Colonic mucosa (tissue), 4 donors: ENCODE measurements around the gene LMOD2. TPM values are rescaled to one million over a fixed set of nuclear protein-coding genes. Genes with fewer than 3 reads are reported as not detected.
A peak's percentile ranks its signal among the peaks of the same experiment; 100 is the strongest.

Source experiments
- DNase-seq: peaks from one replicate; pipeline ENCODE4 v3.0.0-alpha.2; 2020
- H3K27ac ChIP-seq: fragments of 200-600 bp; one replicate; pipeline ENCODE4 v1.8.0; 2021
- H3K27me3 ChIP-seq: fragments of 200-600 bp; one replicate; pipeline ENCODE4 v1.8.0; 2021
- H3K36me3 ChIP-seq: fragments of 200-600 bp; one replicate; pipeline ENCODE4 v1.8.0; 2021
- H3K4me1 ChIP-seq: fragments of 200-600 bp; one replicate; pipeline ENCODE4 v1.8.0; 2021; ENCODE audit warnings: mild to moderate bottlenecking
- H3K4me3 ChIP-seq: fragments of 200-600 bp; one replicate; pipeline ENCODE4 v1.8.0; 2021
- H3K9ac ChIP-seq, 2 donors: one replicate each; pipeline ENCODE4 v1.7.0; 2013; ENCODE audit warnings: control low read depth in 2 of 2, low read depth in 2 of 2, low read length in 2 of 2
- H3K9me3 ChIP-seq: fragments of 200-600 bp; one replicate; pipeline ENCODE4 v1.8.0; 2021
- CTCF ChIP-seq: fragments of 200-600 bp; IDR thresholded peaks from one replicate; pipeline ENCODE4 v1.8.0; 2022; ENCODE audit warnings: antibody characterized with exemption, mild to moderate bottlenecking
- intact Hi-C: fragments of 100-400 bp; cut with DNase I; formaldehyde crosslinking; loops from one replicate; pipeline ENCODE4 v1.14.1; 2022
- total RNA-seq, 2 donors: library from RNA; stranded (reverse); fragmentation: NEBNext Ultra II Directional in 1 of 2; extraction: Animal tissue kit (Norgen Biotek cat#: 25700) in 1 of 2; gene quantifications; one replicate each; pipeline ENCODE4 v1.2.1, GENCODE V29; 2021
- donor health status: healthy.
- donor health status: DM: no; HTN: no; CAD: no.
- donor health status: DM: no; HTN: no; CAD: no.

Gene LMOD2
- total RNA-seq, 2 donors from 2014 or later: not detected

- H3K9me3 ChIP-seq: no peaks in the 10 kb centered on the region
- H3K4me3 ChIP-seq: no peak overlapping the region
- H3K4me1 ChIP-seq: no peaks in the 10 kb centered on the region
- no peaks in the 10 kb centered on the region for H3K36me3 ChIP-seq
- no peaks in the 10 kb centered on the region for H3K27me3 ChIP-seq
- no peak overlapping the region for H3K27ac ChIP-seq
- no peak for TF ChIP-seq CTCF
- no peak overlapping the region for H3K9ac ChIP-seq
- no peak for DNase-seq
- intact Hi-C loops: no loop called here
These were observed 40.3 kb upstream of the LMOD2 start for GRCh38 chr7:123615344-123615743.

- Histone ChIP-seq H3K27ac (no peak overlapping the region), H3K9me3 (no peaks in the 10 kb centered on the region), H3K36me3 (no peaks in the 10 kb centered on the region), H3K27me3 (no peaks in the 10 kb centered on the region), H3K4me1 (no peaks in the 10 kb centered on the region), H3K9ac (no peak overlapping the region), H3K4me3 (no peak overlapping the region)
- no peak for TF ChIP-seq CTCF
- no peak for DNase-seq
- intact Hi-C loops: no loop called here
These were observed 39.4 kb upstream of the LMOD2 start for GRCh38 chr7:123616223-123616622.

GRCh38 chr7:123621707-123622106 lies 34.0 kb upstream of the LMOD2 start:
- no peak for TF ChIP-seq CTCF
- DNase-seq: no peak
- Histone ChIP-seq H3K4me3 (no peak overlapping the region), H3K9ac (no peak overlapping the region), H3K27ac (no peak overlapping the region), H3K9me3 (no peaks in the 10 kb centered on the region), H3K27me3 (no peaks in the 10 kb centered on the region), H3K4me1 (no peaks in the 10 kb centered on the region), H3K36me3 (no peaks in the 10 kb centered on the region)
- intact Hi-C loops: loop anchor here (10.0 kb wide), 1 partner anchor 57 kb away; no protein-coding TSS in a partner anchor

GRCh38 chr7:123622660-123623386 lies 32.8 kb upstream of the LMOD2 start:
- H3K9ac ChIP-seq: no peak overlapping the region
- DNase-seq: peak; percentile 19
- H3K4me3 ChIP-seq: no peak overlapping the region
- no peak for TF ChIP-seq CTCF
- H3K27ac ChIP-seq: no peak overlapping the region
- no peaks in the 10 kb centered on the region for H3K27me3 ChIP-seq
- no peaks in the 10 kb centered on the region for H3K9me3 ChIP-seq
- no peaks in the 10 kb centered on the region for H3K4me1 ChIP-seq
- intact Hi-C loops: loop anchor here (10.0 kb wide), 1 partner anchor 58 kb away; no protein-coding TSS in a partner anchor
- no peaks in the 10 kb centered on the region for H3K36me3 ChIP-seq

GRCh38 chr7:123624527-123625183 lies 31.0 kb upstream of the LMOD2 start:
- Histone ChIP-seq H3K9me3 (no peaks in the 10 kb centered on the region), H3K36me3 (no peaks in the 10 kb centered on the region), H3K27ac (no peak overlapping the region), H3K4me1 (no peaks in the 10 kb centered on the region), H3K4me3 (no peak overlapping the region), H3K27me3 (no peaks in the 10 kb centered on the region), H3K9ac (no peak overlapping the region)
- DNase-seq: peak; percentile 39
- intact Hi-C loops: loop anchor here (10.0 kb wide), 1 partner anchor 60 kb away; no protein-coding TSS in a partner anchor
- peak; percentile 13 for TF ChIP-seq CTCF
